IPS-NIHi7 (cell line): ENCODE results near the gene PNPLA1.

ENCODE experiments used
- DNase-seq: peaks from one replicate; pipeline ENCODE4 v3.0.0; 2012; ENCODE audit warnings: mixed read lengths; ENCODE audit errors: extremely low spot score

PNPLA1 gene, protein sequence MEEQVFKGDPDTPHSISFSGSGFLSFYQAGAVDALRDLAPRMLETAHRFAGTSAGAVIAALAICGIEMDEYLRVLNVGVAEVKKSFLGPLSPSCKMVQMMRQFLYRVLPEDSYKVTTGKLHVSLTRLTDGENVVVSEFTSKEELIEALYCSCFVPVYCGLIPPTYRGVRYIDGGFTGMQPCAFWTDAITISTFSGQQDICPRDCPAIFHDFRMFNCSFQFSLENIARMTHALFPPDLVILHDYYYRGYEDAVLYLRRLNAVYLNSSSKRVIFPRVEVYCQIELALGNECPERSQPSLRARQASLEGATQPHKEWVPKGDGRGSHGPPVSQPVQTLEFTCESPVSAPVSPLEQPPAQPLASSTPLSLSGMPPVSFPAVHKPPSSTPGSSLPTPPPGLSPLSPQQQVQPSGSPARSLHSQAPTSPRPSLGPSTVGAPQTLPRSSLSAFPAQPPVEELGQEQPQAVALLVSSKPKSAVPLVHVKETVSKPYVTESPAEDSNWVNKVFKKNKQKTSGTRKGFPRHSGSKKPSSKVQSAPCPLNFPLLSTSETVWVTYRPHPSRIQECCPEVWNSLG

DNA sequence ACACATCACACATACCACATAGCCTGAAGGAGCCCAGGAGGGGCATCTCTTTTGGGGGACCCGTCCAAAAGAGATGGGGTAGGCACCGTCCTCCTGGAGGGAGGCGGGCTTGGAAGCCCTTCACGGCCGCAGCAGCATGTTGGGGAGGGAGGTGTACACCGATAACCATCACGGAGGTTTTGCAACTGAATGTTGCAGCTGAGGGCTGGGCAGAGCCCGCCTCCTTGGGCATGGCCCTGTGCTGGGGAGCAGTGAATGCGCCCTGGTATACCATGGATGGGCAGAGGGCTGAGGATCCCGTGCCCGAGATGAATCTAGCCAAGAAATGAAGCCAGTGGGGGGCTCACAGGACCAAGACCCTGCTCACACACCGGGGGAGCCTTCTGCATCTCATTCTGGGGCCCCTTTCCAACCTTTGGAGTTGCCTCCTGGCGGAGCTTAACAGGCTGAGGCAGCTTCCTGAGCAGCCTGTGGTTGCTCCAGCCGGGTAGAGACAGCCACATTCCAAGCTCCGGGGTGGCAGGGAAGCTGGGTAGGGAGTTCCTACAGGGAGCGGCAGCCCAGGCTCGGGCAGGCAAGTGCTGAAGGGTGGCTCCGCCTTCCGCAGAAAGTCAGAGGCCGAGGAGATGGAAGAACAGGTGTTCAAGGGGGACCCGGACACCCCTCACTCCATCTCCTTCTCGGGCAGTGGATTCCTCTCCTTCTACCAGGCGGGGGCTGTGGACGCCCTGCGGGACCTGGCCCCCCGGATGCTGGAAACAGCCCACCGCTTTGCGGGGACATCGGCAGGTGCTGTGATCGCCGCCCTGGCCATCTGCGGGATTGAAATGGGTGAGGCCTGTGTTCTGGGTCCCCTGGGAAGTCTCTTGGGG is at the start of gene PNPLA1:
Gene PNPLA1, plus strand, starts transcription at position 227 of the 872 bp plus-strand sequence. Its CDS starts 400 bp downstream, at position 627.
- peak; percentile 55 for DNase-seq

DNA sequence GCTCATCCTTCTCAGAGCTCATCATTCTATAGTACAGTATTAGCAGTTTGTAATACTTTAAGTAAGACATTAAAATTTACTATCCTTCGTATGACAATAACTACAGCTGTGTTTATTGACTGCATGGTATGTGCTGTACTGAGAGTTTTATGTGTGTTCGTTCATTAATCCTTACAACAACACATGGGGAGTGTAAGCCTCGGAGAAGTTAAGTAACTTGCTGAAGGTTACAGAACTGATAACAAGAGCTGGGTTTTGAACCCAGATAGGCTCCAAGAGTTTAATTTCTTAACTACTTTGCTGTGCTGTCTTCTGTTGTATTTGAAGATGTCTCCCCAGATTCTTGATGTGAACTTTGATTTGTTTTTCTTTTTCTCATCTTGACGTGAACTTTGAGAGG is 49.6 kb upstream of the PNPLA1 start:
- no peak for DNase-seq

DNA sequence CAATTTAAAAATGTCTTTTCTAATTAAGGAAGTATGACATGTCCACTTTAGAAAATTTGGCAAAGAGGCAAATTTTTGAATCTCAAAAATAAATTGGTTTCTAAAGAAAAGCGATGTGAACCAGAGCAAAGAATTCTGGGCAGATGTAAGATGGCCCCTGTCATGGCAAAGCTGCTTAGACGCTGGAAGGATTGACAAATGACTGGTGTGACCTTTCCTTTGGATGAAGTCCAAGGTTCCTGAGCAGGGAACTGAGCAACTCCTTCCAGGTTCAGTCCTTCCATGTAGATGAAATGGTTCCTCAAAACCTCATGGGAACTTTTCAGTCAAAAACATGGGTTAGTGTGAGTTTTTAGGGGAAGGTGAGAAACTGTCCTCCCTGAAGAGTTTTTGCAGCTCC is 48.2 kb upstream of the PNPLA1 start:
- DNase-seq = no peak

DNA sequence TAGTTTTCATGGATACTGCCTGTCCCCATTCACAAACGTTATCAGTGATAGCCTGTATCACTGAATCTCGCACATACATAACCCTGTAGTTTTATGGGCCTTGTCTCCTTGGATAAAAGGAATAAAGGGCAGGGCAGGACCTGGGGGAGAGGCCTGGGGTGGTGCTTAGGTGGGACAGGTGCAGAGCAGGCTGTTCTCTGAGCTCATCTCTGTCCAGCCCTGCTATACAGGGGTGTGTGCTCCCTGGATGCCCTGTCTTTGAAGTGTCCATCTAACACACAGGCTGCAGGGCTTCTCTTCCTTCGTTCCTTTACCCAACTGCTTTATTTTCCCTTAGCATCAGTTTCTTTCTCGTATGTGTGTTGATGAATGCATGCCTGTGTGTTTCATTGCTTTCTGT is 46.9 kb upstream of the PNPLA1 start:
- DNase-seq = no peak

DNA sequence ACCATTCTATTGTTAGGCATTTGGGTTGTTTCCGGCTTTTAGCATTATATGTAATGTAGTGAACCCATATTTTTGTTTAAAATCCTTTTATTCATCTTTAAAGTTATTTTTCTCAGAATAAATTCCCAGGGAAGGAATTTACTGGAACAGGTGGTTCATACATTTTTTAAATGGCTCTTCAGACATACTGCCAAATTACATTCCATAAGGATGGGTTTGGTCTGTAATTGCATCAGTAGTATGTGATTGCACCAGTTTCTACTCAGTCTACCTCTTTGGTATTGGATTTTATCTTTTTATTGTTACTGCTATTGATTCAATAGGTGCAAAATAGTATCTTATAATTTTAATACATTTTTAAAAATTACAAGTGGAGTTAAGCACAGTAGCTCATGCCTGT is 46.2 kb upstream of the PNPLA1 start:
- DNase-seq = no peak

DNA sequence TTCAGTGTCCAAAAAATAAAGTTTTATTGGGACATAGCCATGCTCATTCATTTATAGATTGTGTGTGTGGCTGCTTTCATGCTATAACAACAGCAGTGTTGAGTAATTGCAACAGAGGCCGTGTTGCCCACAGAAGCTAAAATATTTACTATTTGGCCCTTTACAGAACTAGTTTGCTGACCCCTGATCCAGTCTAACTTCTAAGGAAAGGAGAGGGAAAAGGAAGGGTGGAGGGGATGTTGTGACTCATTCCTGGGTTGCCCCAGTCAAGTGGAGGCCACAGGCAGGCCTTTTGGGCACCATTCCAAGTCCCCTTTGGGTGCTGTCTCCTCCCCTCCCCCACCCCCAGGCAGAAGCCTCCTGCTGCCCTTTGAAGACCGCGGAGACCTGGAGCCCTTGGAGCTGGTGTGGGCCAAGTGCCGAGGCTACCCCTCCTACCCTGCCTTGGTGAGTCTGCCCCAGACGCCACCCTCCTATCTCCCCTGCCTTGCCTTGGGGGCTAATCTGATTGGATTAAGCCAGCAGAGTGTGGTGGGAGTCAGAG is 44.9 kb upstream of the PNPLA1 start:
- DNase-seq = no peak

DNA sequence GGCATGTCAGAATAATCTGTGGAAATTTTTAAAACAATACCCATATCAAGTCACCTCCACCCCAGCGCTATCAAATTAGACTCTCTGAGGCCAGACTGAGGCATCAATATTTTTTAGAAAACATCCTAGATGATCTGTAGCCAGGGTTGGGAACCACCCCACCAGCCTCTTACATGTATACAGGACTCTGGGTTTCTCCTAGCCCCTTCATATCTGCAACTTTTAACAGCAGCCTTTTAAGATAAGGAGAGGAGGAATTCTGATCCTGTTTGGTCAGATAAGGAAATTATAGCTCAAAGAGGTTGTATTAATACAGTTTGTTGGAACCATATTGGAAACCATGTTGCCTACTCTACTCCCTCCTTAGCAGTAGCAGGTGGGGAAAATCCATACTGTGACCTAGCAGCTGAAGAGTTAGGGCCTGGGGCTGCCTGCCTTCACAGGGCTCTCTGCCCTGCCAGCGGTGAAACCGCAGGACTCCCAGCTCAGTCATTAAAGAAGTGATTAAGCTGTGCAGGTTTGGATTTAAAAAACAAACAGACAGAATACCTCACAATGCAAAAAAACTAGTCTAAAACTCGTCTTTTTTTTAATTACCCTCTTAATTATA is 43.3 kb upstream of the PNPLA1 start:
- DNase-seq = no peak

DNA sequence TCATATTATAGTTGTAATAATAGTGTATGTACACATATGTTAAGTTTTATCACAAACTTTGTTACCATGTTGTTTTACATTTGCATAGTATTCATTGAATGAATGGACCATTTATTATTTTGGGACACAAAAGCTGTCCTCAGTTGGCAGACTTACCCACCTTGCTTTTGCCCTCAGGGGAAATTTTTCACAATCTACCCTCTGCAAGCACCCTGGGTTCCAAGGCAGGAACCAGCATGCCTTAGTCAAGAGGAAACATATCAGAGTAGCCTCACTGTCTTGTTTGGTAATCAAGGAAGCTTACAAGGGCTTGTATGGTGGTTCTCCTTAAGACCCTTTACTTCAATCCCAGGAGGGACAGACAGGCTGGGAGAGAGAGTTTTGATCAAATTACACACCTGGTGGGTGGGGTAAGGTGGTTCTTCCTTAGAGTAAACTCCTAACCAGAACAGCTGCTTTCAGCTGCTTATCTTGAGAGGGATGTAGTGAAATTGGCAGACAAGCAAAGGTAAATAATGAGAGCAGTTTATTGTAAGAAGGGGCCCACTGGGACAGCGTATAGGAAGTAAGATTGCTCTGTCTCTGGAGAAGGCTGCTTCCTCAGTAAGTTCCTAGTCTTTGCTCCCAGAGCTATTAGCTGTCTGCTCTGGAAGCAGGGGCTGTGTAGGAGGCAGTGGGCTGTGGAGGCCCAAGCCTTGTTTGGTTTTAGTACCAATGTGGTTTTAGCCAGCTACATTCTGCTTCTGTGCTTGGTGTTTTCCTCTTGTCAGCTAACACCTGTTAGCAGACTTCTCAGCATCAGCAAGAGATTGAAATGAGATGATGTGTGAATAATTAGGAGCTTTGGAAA is 42.3 kb upstream of the PNPLA1 start:
- DNase-seq = no peak

DNA sequence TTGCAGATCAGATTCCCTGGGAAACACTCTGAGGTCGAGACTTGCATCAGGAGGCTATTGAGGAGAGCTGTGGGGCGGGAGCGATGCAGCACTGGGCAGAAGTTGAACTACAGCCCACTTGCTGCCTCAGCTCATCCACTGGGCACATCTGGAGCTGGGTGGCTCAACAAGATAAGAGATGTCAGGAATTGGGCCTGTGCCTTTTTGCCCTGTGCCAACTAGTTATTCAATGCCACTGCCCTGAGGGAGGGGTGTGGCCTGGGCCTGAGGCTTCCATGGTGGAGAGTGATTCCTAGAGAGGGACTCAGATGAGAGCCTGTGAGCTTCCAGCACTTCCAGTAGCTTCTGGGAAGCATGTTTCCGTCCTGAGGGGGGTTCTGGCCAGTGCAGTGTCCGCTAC is 40.6 kb upstream of the PNPLA1 start:
- DNase-seq = no peak

DNA sequence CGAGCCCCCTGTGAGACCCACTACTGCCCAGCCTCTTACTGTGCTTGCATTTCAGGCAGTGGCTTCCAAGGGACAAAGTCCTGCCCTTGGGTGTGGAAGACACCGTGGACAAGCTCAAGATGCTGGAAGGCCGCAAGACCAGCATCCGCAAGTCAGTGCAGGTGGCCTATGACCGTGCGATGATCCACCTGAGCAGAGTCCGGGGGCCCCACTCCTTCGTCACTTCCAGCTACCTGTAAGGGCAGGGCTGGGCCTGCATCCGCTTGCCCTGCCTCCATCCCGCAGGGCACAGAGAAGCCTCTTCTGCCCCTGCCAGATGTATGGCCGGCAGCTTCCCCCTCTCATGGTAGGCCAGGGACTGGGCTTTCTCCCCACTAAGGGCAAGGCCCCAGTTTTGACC is 39.5 kb upstream of the PNPLA1 start:
- no peak for DNase-seq

DNA sequence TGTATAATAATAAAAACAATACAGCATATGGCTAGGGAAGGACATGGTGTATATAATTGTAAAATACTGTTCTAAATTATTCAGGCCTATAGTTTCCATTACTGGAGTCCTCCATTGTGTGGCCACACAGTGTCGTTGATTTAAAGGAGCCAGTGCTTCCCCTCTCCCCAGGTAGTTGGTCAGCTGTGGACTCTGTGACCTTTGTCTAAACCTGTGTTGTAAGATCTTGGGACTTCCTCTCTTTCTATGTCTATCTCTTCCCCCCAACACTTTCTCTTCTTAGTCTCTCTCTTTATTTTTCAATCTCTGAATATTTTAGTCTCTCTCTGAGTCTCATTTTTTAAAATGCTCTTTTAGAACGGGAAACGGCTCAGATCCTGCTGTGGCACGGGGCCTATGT is 37.7 kb upstream of the PNPLA1 start:
- DNase-seq = no peak

DNA sequence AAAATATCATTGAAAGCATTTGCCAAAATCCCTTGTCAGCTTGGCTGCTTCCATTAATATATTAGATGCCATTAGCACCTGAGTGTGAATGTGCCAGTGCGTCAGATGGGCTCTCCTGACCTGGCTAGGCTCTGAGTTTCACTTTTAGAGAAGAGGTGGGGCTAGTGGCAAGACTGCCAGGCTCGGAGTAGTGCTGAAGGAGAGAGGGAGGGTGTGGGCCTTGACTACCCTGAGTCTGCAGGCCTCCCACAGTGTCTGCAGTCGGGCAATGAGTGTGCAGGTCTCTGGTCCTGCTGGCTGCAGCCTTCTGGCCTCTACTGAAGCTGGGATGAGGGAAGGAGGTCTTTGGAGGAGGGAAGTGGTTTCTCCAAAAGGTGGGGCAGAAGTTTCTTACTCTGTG is 34.6 kb upstream of the PNPLA1 start:
- DNase-seq = peak; percentile 52

DNA sequence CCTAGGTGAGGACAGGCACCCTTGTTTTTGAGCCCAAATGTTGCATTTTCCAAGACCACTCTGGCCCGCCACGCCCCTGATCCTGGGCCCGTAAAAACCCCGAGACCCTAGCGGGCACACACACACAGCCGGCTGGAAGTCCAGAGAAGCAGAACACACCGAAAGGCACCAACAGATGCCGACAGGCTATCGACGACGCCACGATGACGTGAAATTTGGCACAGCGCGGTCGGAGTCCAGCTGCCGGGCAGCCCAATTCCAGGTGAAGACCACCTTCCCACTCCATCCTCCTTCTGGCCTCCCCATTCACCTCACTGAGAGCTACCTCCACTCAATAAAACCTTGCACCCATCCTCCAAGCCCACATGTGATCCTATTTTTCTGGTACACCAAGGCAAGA is 34.0 kb upstream of the PNPLA1 start:
- DNase-seq = no peak

DNA sequence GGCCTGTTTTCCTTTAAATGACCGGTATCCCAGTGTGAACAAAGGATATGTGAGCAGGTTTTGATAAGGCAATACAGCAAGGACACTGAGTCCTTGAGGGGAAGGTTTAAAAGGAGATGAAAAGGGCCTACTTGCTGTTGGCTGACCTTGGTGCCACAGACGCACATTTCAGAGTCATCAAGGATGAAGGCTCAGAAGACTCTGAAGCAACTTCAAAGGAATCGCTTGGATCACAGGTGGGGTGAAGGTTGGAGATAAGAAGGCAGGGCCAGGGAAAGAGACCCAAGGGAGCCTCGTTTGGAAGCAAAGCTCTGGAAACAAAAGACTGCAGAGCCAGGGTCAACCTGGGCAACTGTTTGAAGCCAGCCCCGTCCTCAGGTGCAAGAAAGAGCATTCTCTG is 30.1 kb upstream of the PNPLA1 start:
- DNase-seq = no peak

DNA sequence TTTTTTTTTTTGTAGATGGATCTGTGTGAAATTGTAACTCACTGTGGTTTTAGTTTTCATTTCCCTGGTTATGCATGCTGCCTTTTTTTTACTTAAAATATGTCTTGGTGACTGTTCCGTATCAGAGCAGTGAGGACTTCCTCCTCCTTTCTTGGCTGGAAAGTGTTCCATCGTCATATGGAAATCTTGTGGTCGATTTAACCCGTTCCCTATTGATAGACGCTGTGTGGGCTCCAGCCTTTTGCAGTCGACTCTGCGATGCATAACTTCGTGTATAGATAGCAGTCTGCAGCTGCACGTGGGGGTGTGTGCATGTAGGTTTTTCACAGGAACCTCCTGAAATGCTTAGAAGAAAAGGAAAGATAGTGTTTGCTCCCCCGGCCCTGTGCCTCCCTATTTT is 28.1 kb upstream of the PNPLA1 start:
- no peak for DNase-seq

DNA sequence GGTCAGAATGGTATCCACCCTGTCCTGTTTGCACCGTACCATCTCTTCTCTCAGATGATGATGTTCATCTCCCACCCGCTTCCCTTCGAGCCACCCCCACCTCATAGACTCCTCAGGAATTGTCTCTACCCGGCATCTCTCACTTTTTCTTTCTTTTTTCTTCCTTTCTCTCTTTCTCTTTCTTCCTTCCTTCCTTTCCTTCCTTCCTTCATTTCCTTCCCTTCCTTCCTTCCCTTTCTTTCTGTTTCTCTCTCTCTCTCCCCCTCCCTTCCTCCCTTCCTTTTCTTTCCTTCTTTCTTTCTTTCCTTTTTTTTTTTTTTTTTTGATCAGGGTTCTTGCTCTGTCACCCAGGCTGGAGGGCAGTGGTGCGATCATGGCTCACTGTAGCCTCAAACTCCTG is 27.7 kb upstream of the PNPLA1 start:
- no peak for DNase-seq

DNA sequence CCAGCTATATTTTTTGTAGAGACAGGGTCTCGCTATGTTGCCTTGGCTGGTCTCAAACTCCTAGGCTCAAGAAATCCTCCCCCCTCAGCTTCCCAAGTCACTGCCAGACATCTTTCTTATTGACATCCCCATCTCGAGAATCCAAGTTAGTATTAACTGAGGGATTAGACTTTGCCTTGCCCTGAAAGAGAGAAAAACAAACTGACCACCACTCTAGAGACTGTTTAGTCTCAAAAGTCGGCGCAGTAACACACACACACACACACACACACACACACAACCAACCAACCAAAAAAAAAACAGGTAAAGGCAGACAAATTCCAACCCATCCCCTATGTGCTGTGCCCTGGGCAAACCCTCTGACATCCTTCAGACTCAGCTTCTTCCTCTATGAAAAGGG is 27.2 kb upstream of the PNPLA1 start:
- DNase-seq = no peak

DNA sequence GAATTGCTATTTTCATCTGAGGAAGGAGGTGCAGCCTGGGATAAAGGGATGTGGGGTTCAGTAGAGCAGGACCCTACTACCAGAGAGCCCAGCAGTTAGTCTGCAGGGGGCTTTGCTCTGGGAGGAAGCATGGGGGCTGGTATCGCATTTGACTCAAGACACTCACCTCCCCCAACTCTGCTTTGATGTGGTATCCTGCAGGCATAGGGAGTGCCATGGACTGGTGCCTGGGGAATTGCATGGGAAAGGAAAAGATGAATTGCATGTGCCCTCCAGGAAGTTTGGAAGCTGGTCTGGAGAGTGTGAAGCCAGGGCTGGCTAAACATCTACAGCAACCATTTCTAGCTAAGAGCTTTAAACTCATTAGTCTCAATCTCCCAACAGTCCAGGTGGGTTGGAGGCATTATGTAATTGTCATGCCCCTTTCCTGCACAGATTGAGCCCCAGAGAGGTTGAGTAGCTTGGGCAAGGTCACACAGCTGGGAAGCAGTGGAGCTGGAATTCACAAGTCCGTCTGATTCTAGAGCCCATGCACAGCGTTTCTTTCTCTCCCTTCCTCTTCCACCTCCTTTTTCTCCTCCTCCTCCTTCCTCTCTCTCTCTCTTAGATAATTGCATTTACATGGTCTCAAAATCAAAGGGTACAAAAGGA is 26.2 kb upstream of the PNPLA1 start:
- DNase-seq = no peak

DNA sequence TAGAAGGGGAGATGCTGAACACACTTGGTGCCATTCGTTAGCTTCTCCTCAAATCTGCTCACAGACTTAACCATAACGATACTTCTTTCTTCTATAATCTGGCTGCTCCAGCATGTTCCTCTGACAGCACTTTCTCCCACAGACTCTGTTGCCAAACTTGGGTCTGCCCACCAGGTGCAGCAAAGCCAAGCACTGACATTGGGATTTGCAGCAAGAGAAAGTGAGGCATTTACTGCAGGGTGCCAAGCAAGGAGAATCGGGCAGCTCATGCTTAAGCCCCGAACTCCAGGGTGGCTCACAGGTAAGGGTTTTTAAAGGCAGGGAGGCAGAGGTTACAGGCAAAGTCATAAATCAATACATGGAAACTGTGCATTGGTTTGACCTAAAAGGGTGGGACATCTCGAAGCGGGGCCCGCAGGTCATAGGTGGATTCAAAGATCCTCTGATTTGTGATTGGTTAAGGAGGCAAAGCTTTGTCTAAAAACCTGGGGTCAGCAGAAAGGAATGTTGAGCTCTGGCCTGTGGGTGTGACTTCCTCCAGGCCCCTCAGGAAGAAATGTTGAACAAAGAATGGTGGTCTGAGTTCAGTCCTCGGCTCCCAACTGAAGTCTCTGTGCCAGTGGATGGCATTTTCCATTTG is 25.1 kb upstream of the PNPLA1 start:
- DNase-seq = peak; percentile 67

DNA sequence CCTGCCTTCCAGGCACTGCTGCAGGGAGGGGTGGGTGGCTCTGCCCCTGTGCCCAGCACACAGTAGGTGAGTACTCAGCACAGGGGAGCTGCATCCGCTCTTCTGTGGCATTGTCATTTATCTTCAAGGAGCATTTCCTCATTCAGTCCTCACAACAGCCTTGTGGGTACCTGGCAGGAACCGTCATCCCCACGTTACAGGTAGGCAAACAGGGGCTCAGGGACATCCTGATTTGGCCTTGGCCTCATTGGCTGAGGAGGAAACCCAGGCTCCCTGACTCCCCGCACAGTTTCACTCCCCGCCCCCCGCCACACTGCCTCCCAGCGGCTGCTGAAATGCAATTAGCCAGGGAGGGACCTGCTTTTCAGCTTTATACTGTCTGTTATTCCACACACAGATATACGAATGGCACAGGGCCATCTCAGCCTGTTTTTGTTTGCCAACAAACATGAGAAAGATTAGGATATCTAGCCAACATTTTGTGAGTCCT is 24.2 kb upstream of the PNPLA1 start:
- DNase-seq = peak; percentile 74
